NCI-H146 treated with DMSO at 0.1 percent for 48 hours (cell line): Measurements from ENCODE around the gene SNAPC2.
"Not testable (repeated sequence)": the region's sequence is repeated elsewhere in the genome, so short reads cannot be mapped to it uniquely, and the experiment has no call there.

Source experiments
- DNase-seq: peaks from one replicate; lab custom pipeline; 2025; ENCODE audit not compliant: unreplicated experiment; lab: John Stamatoyannopoulos, UW

The SNAPC2 gene

GRCh38 chr19:7908742-7909461 is 11.2 kb upstream of the SNAPC2 start:
- DNase-seq = no peak

DNA sequence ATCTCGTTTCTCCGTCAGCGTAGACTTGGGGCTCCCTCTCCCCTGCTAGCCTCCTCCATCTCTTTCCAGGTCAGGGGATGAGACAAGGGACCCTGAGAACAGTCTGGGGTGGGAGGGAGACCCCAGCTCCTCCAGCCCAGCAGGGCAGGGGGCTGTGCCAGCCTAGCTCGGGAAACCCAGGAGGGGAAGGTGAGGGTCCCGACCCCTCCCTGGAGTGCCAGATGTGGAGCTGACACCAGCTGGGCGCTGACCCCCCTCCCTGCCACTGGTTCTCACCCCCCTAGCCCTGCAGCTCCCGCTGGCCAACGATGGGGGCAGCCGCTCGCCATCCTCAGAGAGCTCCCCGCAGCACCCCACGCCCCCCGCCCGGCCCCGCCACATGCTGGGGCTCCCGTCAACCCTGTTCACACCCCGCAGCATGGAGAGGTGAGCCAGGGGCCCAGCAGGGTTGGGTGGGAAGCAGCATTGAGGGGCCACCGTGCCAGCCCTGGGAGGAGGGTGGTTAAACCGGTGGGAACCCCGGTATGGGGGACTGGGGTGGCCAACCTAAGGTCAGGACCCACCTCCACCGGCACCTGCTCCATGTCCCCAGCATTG is 10.6 kb upstream of the SNAPC2 start:
- no peak for DNase-seq

- no peak for DNase-seq
Observed at GRCh38 chr19:7910321-7911161, 9.6 kb upstream of the SNAPC2 start.

- no peak for DNase-seq
Observed at GRCh38 chr19:7911508-7912143, 8.5 kb upstream of the SNAPC2 start.

DNA sequence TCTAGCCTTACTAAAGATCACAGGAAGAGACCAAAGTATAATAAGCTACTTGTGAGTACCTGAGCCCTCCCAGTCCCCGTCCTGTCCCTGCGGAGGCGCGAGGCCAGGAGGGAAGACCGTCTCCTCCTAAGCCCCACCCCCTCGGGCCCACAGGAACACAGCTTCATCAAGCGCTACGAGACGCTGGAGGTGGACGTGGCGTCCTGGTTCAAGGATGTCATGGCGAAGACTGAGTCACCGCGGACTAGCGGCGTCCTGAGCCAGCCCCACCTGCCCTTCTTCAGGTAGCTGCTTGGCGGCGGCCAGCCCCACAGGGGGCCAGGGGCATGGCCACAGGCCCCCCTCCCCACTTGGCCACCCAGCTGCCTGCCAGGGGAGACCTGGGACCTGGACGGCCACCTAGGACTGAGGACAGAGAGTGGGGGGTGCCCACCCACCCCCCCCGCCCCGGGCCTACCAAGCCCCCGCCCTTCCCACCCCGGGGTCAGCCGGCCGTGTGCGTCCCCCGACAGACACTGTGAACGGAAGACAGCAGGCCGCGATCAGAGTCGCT is 7.9 kb upstream of the SNAPC2 start:
- DNase-seq = no peak

GRCh38 chr19:7912697-7913564 is 7.2 kb upstream of the SNAPC2 start:
- DNase-seq = no peak

DNA sequence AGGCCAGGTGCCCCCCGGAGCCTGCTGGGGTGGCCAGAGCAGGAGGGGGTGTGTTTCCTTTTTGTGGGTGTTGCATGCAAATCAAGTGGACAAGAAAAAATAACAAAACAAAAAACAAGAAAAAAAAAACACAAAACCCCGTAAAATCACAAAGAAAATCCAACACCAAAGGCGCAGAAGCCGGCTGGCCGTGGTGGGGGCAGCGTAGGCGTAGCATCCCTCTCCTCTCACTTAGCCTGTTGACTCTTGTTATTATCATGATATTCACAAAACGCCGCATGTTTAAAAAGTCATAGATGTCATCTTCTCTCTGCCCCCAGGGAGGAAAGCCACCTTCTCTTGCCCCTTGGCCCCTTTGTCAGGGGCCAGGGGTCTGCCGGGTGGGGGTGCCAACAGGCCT is 6.5 kb upstream of the SNAPC2 start:
- no peak for DNase-seq

GRCh38 chr19:7914099-7914498 is 6.0 kb upstream of the SNAPC2 start:
- no peak for DNase-seq

DNA sequence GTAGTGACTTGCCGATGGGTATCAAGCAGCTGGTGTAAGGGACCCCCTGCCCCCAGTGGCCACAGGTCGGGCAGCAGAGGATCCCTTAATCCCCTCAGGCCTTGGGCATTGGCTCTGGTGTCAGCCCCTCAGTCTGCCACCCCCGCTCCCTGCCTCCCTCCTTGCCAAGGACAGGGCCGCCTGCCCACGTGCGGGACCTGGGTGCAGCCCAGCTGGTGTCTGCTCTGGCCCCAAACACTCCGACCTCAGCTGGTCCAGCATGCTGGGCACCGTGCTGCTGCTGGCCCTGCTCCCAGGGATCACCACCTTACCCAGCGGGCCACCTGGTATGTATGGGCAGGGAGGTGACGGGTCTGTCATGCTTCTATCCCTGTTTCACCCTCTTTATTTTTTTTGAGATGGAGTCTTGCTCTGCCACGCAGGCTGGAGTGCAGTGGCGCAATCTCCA is 5.5 kb upstream of the SNAPC2 start, which contains the start of gene TGFBR3L:
TSS of gene TGFBR3L (plus strand) at position 233 of the 448 bp plus-strand sequence.
- no peak for DNase-seq

GRCh38 chr19:7915250-7916102 is 4.7 kb upstream of the SNAPC2 start:
- DNase-seq = no peak

DNA sequence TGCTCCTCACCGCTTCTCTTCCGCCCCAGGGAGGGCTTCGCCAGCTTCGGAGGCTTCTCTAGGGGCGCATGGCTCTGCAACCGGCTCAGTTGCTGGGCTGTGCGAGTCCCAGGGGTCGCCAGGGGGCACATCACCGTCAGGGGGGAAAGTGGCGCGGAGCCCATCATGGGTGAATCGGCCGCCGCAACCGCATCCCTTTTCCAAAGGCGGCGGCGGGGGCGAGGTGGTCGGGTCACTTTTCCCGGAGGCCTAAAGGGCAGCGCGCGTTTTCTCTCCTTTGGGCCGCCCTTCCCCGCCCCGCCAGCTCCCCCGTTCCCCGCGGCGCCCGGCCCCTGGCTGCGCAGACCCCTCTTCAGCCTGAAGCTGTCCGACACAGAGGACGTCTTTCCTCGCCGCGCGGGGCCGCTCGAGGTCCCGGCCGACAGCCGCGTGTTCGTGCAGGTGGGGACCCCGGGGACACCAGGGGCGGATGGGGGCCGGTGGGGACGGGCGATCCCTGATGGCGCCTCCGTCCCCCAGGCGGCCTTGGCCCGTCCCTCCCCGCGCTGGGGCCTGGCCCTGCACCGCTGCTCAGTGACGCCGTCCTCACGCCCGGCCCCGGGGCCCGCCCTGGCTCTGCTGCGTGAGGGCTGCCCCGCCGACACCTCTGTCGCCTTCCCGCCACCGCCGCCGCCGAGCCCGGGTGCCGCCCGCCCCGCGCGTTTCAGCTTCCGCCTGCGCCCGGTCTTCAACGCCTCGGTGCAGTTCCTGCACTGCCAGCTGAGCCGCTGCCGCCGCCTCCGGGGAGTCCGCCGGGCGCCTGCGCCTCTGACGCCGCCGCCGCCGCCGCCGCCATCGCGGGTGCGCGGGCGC is 3.8 kb upstream of the SNAPC2 start:
- no peak for DNase-seq

GRCh38 chr19:7916955-7917266 is 3.2 kb upstream of the SNAPC2 start:
- DNase-seq = no peak

DNA sequence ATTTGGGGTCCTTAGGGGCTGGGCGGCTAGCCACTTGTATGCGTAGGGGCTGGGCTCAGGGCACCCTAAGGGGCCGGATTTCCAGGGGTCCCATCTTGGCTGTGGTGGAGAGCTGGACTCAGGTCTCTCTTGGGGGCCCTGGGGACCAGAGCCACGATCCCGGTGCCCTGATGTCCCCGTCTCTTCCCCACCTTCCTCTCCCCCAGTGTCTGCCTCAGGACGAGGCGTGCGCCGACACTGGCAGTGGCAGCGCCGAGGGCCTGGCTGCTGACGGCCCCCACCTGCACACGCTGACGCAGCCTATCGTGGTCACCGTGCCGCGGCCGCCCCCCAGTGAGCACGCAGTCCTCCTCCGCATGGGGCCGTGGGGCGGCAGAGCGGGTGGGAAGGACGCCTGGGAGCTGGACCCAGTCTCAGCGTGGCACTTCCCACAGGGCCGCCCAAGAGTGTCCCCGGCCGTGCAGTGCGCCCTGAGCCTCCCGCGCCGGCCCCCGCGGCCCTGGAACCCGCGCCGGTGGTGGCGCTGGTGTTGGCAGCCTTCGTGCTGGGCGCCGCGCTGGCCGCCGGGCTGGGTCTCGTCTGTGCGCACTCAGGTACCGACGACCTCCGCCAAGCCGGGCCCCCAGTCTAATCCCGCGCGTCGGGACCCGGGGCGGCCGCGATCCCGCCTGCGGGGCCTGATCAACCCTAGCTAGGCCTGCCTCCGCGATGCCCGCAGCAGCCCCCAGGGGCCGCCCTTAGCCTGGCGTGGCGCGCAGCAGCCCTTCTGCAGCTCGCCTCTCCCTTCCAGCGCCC is 2.7 kb upstream of the SNAPC2 start:
- DNase-seq = no peak

GRCh38 chr19:7918062-7918614 is 2.0 kb upstream of the SNAPC2 start:
- not testable (repeated sequence) for DNase-seq

DNA sequence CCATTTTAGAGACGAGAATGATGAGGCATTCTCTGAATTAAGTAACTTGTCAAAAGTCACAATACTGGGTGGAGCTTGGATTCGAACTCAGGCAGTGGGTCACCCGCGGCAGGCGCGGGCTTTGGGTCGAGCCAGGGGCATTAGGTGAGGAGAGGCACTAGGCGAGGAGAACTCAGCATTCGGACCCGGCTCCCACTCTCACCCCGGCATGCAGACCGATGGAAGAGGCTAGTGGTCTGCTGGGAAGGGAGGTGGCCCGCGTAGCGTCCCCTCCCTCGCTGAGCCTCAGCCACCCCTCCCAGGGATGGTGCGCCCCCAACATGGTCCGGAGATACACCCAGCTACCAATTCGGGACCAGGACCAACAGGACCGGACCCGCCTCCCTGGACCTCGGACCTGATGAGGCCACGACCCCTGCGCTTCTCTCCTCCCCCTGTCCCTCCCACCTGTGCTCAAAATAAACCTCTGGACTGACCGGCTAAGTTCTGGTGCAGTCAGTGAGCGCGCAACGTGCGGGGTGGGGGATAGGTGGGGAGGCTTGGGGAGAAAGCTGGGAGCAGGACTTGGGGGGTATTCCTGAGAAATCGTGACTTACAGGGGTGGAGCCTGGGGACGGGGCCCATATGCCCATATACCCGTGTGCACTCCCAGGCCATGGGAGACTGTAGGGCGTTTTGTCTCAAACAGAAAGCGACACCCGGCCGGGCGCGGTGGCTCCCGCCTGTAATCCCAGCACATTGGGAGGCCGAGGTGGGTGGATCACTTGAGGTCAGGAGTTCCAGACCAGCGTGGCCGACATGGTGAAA is 1.3 kb upstream of the SNAPC2 start:
- no peak for DNase-seq

GRCh38 chr19:7920519-7921301 is 572 bp downstream of the SNAPC2 start:
- peak; percentile 82 for DNase-seq
